GM21723 (cell line): ENCODE measurements around the gene DUSP7.

Experiments
- ATAC-seq: cut with Tn5 transposase; IDR thresholded peaks from one replicate; pipeline ENCODE4 v1.9.1; 2021; ENCODE audit warnings: mild to moderate bottlenecking, moderate library complexity; ENCODE audit not compliant: unreplicated experiment

DUSP7 gene

DNA sequence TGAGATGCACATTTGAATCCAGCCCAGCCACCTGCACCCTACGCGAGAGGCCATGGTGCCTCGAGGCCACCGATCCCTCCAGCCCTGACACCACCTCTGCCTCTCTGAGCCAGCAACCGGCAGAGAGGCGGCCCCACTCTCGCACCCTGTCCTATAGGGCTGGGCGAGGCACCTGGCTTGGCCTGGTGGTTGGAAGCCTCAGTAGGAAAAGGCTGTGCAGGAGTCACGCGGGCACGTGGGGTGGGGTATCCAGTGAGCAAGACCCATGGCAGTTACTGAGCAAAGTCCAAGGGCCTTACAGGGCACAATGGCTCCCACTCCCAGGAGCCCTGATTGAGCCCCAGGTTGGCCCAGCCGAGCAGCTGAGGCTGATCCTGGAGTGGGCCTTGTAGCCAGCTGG is 12.4 kb upstream of the DUSP7 start:
- no peak for ATAC-seq

DNA sequence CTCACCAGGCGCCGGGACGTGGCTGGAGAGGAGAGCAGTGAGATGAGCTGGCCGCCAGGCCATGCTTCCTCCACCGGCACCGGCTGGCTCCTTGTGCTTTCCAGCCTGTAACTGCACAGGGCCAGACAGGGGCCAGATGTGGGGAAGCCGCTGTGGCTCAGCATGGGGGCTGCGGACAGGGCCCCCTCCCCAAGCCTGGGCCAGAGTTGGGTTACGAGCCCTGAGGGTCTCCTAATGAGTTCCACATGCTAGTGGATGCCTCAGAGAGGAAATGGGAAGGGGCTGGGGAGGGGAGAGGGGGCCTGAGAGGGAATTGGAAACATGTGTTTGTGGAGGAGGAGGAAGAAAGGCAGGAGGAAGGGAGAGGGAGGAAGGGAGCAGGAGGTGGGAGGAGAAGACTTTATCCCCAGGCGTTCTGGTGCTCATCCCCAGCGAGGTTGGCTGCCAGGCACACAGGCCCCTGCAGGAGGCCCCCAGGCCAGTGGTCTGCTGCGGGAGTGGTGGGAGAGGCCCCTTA is 11.7 kb upstream of the DUSP7 start:
- no peak for ATAC-seq

DNA sequence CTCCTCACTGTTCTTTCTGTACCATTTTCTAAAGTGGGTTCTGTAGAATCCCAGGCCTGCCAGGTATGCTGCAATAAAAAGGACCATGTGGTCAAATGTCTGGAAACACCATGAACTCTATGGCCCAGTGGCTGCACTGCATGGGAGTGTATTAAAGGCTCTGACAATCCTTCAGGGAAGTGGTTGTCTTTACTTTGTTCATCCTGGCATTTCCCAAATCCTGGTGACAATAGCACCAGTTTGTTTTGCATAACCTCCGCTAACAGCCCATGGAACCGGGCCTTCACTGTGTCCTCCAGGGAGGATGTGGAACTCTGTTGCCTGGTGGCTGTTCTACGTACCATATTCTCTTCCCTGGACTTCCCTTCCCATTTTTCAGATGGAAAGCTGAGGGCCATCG is 11.2 kb upstream of the DUSP7 start:
- no peak for ATAC-seq

DNA sequence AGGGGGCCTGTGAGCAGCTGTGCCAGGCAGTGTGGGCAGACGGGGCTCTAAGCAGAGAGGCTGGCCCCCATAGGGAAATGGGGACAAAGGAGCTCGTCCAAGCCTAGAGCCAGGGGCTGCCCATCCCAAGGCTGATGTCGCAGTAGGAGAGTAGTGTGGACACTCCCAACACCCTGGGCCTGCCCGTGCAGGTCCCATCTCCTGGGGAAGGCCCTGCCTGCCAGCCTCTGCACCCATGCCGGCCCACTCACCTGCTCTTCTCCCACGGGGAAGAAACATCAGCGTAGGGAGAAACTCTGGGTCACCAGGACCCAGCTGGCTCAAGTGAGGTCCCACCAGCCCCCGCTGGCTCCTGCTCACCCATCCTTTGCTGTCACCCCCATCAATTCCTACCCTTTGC is 10.7 kb upstream of the DUSP7 start:
- ATAC-seq: no peak

DNA sequence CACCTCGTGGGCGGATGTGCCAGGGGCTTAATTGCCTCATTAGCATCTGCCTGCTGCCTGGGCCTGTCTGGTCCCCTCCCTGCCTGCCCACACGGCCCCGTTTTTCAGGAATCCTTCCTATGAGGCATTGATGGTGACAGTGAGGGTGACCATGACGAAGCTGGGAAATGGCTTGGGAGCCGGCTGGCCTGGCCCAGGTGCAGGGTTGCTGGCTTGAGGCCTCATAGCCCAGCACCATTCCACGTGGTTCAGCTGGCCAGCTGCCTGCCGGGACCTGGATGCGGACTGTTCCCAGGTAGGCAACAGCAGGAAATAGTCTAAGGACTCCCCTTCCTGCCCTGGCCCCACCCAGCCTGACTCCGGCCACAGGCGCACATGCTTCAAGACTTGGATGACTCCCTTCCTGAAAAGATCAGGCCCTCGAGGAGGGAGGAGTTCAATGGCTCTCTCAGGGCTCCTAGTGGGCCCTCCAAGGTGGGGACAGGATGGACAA is 8.9 kb upstream of the DUSP7 start:
- ATAC-seq: no peak

DNA sequence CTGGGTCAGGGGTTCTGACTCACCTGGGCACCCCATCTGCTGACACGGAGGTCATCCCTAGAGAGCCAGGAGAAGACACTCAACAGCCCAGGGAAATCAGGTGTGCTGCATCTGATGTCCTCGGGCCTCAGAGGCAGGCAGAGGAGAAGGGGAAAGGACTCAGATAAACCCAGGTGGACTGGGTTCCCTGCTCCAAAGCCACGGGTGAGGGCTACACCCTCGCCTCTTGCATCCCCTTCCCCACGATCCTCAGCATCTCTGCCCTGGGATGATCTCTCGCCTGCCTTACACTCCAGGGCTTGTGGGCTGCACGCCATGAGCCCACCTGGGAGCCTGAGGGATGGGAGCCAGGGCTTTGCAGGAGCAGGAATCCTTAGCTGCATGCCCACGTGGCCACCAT is 8.2 kb upstream of the DUSP7 start:
- no peak for ATAC-seq

DNA sequence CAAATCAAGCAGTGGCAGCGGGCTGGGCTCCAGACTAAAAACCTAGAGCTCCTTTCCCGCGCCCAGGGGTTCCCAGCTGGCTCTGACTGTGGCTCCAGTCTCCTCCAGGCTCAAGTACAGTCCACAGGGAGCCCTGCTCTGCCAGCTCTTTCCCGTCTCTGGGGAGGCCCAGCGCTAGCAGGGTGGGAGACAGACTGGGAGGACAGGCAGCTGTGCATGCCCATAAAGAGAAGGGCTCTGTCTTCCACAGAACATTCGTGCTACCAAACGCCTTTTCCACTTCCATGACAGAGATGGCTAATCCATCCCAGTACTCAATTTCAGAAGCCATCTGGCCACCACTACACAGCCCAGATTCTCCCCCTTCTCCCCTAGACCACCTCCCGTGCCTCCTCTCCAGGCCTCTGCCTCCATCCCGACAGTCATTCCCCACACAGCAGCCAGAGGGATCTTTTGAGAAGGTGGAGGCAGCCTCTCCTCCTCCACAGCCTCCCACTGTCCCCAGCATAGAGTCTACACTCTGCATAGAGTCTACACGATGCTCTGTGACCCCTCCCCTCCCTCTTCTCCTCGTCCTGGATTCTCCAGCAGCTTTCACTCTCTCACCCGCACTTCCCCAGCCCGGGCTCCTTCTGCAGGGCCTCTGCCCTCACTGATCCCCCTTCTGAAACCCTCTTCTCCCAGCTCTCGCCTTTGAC is 6.8 kb upstream of the DUSP7 start:
- ATAC-seq: no peak

DNA sequence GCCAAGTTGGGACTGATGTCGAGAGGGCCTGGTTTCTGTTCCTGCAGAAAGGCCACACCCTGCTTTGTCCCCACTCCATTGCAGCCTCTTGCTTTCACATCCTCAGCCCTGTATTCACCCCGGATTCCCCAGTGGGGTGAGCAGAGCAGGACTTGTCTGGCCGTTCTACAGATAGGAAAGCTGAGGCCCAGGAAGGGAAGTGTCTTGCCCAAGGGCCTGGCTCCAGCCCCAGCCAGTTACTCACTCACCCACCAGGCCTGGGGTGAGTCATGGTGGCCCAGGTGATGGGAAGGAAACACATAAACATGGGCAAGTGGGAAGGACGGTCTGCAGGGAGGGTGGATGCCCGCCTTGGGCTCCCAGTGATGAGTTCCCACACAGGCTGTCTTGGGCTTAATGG is 6.1 kb upstream of the DUSP7 start:
- no peak for ATAC-seq

DNA sequence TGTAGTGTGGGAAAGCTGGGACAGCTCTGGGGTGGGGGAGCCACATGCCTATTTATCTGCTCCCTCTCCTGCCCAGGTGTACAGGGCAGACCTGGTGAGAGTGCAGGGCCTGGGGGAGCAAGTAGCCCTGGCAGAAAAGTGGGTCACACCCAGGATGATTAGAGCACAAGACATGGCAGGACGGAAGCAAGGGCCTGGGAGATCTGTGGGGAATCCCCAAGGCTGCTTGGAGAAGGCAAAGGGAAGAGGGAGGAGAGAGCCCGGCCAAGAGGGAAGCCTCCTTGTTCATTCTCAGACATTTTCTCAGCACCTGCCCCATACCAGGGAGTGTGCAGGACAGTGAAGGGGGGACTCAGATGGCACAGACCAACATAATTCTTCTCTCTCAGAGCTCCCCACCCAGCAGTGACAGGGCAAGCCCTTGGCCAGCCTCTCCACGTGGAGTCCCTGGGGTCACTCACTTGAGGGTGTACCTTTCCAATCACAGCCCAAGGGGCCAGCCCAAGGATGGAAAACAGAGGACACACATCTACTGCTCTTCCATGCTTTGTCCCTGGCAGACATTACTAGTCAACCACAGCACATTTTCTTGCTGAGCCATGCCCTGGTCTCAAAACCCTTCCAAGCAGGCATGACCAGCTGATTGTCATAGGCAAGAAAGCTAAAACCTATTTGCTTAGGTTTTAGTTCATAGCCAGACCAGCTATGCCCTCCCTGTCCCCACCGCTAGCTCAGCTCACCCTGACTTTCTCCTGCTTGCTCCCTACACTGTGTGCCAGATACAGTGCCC is 4.9 kb upstream of the DUSP7 start:
- no peak for ATAC-seq

DNA sequence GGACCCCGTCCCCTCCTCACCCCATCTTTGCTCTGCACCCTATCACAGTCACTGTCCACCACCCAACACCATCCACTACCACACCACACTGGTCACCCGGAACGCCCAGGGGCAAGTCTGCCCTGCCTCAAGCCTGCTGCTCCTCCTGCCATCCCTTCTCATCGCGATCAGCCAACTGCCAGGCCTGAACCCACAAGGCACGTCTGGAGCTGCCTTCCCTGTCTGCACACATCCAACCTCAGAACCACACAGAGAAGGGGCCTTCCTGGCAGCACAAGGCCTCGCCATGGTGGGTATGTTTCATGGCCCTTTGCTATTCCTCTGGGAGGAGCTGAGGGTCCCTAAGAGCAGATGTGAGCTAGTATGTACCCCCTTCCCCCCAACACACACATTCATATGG is 3.4 kb upstream of the DUSP7 start:
- ATAC-seq: no peak

DNA sequence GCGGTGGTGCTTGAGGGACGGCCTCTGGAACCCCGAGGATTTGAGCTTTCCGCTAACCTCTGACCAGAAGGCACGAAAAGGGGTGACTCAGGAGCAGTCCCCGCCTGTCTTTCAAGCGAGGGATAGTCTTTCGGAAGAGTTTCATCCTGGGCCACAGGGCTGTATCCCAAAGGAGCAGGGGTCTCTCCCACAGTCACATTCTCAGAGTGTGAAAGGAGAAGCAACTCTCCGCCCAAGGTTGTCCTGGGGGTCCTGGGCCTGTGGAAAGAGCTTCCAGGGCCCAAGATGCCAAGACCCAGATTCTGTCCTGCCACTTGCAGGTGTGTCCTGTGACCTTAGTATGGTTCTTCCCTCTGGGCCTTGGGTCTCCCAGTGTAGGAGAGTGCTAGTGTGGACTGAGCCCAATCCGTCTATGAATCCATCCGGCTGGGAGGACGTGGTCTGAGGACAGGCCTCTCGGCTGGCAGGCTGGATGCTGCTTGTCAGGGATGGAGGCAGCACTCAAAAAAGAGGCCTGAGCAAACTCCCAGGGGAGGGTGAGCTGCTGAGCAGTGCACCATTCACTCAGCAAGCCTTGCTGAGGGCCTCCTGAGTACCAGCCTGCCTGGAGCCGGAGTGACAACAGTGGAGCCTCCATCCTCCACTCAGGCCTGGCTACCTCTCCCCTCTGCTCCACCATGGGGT is 1.6 kb upstream of the DUSP7 start:
- no peak for ATAC-seq

DNA sequence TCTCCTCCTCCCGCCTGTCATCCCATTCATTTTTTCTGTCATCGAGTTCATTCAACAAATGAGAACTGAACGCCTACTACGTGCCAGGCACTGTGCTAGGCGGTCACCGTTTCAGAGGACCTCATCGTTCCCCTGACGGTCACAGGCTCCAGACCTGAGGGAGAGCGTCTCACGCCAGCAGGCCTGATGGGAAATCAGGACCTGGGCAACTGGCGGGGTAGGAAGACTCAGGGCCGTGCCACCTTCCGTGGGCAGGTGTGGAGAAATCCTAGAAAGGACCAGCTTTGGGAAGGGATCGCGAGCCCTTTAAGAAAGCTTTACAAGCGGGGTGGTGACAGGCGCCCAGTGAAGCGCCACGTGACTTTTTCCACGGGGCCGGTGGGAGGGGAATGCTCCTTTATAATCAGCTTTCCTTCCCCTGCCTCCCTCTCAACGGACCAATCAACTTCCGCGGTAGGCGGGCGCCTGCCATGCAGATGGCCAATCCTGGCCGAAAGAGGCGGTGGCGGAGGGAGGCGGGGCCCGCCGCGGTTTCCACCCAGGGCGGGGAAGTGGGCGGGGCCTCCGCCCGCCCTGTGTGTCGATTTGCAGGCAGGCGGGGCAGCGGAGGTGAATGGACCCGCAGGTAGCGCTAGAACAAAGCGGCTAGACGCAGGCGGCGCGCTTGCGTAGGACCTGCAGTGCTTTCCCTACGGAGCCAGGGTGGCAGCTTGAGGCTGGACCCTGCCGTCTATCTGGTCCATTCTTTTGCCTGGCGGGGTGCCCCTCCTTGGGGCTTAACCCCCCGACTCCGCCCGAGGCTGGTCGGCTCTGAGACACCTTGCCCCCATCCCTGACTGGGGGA is 819 bp upstream of the DUSP7 start:
- ATAC-seq: peak; percentile 71

DNA sequence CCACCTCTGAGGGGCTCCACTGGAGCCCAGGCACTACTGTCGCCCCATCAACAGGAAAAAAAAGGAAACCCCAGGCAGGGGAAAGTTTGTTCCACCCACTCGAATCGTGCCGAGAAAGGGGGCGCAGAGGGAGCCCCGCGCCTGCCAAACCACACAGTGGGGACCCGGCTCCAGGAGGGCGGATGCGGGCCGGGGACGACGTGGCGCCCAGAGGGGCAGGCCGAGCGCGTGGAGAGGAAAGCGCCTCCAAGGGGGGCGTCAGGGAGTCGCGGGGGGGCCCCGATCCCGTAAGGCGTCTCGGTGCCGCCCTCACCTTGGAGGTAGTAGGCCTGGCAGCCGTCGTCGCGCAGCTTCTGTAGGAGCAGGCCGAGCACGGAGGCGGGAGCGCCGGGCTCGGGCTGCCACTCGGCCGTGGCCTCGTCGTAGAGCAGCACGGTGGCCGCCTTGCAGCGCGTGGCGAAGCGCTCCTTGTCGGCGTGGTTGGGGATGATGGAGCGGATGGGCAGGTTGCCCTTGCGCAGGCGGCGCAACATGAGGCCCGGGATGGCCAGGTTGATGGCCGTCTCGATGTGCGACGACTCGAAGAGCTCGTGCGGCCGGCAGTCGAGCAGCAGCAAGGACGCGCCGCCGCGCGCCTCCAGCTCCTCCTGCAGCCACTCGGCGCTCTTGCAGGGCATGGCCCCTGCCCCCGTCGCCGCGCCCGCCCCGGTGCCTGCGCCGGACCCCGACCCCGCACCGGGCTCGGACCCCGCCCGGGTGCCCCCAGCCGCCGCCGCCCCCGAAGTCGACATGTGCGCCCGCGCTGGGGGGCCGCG is 627 bp downstream of the DUSP7 start:
- ATAC-seq: peak; percentile 10

DNA sequence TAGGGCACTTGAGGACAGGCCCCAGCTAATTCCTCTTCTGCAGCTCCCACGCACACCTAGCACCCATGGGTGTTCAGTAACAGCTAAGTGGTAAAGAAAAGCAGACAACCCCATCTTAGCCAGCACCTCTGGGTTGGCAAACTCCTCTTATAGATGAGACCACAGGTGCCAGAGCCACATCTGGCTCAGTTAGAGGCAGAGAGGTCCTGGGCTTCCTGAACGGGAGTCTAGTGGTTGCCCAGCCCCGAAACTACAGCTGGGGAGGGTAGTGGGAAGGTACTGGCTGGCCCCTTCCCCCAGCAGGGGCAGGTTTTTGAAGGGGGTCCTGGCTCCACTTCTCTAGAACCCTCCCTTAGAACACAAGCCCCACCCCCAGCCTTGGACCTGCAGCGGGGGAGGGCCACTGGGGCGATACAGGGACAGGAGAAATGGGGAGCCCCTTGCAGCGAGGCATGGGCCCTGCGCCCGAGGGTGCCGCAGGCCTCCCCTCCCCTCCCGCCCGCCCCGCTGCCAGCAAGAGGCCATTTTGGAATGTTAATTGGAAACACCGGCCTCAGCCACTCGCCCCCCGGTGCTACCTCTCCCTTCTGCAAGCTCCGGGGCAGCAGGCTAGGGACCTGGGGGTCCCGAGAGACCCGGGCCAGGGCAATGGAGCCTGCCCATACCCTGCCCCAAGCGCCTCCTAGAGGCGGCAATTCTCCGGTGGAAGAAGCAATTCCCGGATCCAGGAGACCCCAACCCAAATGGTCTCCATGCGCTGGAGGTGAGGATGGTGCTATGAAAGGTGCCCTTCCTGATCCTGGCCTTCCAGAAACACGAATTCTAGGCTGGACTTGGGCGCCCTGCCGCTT is 1.5 kb downstream of the DUSP7 start:
- ATAC-seq: no peak

DNA sequence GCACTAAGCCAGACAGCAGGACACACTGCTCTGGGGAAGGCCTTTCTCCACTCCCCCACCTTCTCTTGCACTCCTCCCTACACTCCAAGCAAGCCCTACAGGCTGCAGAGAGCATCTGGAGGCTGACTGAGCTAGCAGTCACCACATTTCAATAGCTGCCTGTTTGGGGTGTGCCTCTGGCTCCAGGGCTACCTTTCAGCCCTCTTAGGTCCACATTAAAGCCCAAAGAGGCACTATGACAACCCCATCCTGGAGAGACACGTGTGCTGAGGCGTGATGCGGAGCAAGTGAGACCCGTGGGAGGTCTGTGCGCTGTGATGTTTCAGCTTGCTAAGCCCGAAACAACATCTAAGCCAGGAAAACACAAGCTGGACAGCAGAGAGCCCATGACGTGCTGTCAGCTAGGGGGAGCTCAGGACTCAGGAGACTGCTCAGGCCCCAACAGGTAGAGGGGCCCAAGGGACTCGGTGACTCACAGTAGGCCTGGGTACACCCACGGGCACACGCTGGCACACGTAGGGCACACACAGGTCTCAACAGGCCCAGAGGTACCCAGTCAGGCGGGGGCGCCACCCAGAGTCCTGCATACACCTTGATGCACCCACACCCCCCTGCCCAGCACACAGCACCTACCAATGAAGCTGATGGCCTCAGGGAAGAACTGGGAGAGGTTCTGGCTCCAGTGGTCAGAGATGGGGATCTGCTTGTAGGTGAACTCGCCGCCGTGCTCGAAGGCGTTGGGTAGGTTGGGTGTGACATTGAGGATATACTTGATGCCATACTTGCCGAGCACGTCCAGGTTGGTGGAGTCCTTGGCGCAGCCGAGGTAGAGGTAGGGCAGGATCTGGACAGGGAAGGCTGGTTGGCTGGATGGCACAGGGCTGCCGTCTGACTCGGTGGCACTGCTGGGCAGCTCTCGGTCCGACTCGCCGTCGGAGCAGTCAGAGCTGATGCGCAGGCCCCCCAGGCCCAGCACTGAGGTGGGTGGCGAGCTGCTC is 2.8 kb downstream of the DUSP7 start:
- ATAC-seq: no peak

DNA sequence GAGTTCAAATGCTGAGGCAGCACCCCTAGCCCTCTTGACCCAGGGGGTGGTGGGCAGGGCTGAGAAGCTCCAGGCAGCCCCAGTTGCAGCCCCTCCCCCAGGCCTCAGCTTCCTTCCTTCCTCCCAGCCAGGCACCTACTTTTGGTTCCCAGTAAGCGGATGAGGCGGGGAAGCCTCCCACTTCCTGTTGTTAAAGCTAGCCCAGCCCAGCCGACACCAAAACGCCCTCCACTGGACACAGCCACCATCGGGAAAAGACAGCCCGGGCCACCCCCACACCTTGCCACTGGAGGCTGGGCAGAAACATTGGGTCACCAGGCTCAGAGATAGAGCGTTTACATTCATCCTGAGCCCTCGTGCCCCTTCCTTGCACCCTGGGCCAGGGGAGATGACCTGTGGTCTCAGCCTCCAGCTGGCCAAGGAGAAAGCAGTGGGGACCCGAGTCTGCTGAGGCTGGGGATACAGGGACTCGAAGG is 3.5 kb downstream of the DUSP7 start:
- no peak for ATAC-seq

DNA sequence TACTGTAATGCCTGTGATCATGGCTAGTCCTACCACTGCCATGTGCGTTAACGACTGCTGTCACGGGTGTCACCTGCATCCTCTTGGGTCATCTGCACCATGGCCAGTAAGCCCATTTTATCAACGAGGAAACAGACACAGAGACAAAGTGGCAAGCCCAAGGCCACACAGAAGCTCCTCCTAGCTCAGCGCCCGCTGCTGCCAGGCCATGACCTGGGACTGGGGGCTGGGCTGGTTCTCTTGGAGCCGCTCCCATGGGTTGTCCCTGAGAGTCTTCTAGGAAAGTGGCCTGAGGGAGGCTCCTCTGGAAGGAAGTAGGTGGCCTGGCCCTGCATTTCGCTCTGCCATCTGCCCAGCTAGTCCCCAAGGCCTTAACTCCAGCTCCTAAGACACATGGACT is 4.9 kb downstream of the DUSP7 start:
- ATAC-seq: no peak

DNA sequence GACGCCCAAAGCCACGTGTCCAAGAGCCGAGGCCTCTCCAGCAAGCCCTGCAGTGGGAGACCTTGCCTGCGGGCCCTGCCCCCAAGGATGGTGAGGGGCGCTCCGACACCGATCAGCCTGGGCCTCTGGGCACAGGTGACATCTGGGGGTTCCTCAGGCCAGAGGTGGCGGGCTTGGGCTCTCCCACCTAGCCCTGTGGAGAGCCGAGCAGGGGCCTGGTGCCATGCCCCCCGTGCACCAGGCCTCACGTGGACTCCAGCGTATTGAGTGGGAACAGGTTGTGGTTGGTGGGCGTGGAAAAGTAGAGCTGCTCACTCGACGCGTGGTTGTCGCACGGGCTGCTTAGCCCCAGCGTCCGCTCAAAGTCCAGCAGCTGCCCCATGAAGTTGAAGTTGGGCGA is 5.8 kb downstream of the DUSP7 start:
- ATAC-seq: no peak
